GM19395 (cell line): Measurements from ENCODE around the gene R3HCC1L.
"Not testable (repeated sequence)": the region's sequence is repeated elsewhere in the genome, so short reads cannot be mapped to it uniquely, and the experiment has no call there.

Experiments used
- ATAC-seq: cut with Tn5 transposase; IDR thresholded peaks from one replicate; pipeline ENCODE4 v1.9.1; 2021; ENCODE audit warnings: mild to moderate bottlenecking, moderate library complexity; ENCODE audit not compliant: unreplicated experiment

R3HCC1L gene

GRCh38 chr10:98224996-98225395, 90.5 kb downstream of the R3HCC1L start:
- no peak for ATAC-seq

- no peak for ATAC-seq
Measured at GRCh38 chr10:98226508-98227144, 92.2 kb downstream of the R3HCC1L start.

GRCh38 chr10:98227713-98228112, 93.3 kb downstream of the R3HCC1L start:
- ATAC-seq: not testable (repeated sequence)

- not testable (repeated sequence) for ATAC-seq
Measured at GRCh38 chr10:98228266-98228665, 93.8 kb downstream of the R3HCC1L start.

- ATAC-seq: no peak
Measured at GRCh38 chr10:98231417-98231816, 97.0 kb downstream of the R3HCC1L start.

GRCh38 chr10:98235846-98236245, 101.4 kb downstream of the R3HCC1L start:
- no peak for ATAC-seq

- no peak for ATAC-seq
Measured at GRCh38 chr10:98236862-98237261, 102.4 kb downstream of the R3HCC1L start.

GRCh38 chr10:98238391-98238790, 103.9 kb downstream of the R3HCC1L start:
- no peak for ATAC-seq

- no peak for ATAC-seq
Measured at GRCh38 chr10:98240524-98240923, 106.1 kb downstream of the R3HCC1L start.

- ATAC-seq: no peak
Measured at GRCh38 chr10:98242823-98243222, 108.4 kb downstream of the R3HCC1L start.

- ATAC-seq: no peak
Measured at GRCh38 chr10:98244141-98244540, 109.7 kb downstream of the R3HCC1L start.

- ATAC-seq: no peak
Measured at GRCh38 chr10:98244586-98244985, 110.1 kb downstream of the R3HCC1L start.

GRCh38 chr10:98246911-98247805, 112.7 kb downstream of the R3HCC1L start:
- ATAC-seq: no peak

GRCh38 chr10:98248018-98248417, 113.6 kb downstream of the R3HCC1L start:
- ATAC-seq: no peak

GRCh38 chr10:98249134-98249533, 114.7 kb downstream of the R3HCC1L start:
- no peak for ATAC-seq

GRCh38 chr10:98251399-98251798, 116.9 kb downstream of the R3HCC1L start:
- ATAC-seq: no peak

GRCh38 chr10:98252464-98252863, 118.0 kb downstream of the R3HCC1L start:
- no peak for ATAC-seq

- no peak for ATAC-seq
Measured at GRCh38 chr10:98253499-98253898, 119.0 kb downstream of the R3HCC1L start.

GRCh38 chr10:98254234-98254974, 119.9 kb downstream of the R3HCC1L start:
- no peak for ATAC-seq

- ATAC-seq: no peak
Measured at GRCh38 chr10:98255146-98255877, 120.9 kb downstream of the R3HCC1L start.

GRCh38 chr10:98256692-98257091, 122.2 kb downstream of the R3HCC1L start:
- ATAC-seq: no peak
